ENCODE data around the gene DCAF4.

DNA sequence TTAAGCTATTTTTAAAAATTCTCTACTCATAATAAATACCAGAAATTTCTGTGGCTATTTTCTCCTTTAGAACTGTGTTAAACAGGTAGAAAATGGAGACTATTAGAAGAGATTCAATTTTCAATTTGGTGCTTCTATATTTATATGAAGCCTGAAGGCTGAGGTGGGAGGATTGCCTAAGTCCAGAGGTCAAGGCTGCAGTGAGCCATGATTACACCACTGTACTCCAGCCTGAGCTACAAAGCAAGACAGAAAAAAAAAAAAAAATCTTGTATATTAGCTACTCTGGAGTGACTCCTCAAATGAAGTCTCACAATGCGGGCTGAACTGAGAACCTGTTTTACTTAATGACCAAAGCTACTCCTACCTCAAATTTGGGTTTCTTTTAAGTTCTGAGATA, 22.5 kb upstream of the DCAF4 start:
- TF ChIP-seq, protein P1, sequence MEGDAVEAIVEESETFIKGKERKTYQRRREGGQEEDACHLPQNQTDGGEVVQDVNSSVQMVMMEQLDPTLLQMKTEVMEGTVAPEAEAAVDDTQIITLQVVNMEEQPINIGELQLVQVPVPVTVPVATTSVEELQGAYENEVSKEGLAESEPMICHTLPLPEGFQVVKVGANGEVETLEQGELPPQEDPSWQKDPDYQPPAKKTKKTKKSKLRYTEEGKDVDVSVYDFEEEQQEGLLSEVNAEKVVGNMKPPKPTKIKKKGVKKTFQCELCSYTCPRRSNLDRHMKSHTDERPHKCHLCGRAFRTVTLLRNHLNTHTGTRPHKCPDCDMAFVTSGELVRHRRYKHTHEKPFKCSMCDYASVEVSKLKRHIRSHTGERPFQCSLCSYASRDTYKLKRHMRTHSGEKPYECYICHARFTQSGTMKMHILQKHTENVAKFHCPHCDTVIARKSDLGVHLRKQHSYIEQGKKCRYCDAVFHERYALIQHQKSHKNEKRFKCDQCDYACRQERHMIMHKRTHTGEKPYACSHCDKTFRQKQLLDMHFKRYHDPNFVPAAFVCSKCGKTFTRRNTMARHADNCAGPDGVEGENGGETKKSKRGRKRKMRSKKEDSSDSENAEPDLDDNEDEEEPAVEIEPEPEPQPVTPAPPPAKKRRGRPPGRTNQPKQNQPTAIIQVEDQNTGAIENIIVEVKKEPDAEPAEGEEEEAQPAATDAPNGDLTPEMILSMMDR (IDR thresholded peaks at IDR 0.05), result no peak
- no peak for TF ChIP-seq POLR2AphosphoS5 (IDR thresholded peaks at IDR 0.05)
- TF ChIP-seq POLR2A (IDR thresholded peaks at IDR 0.05), result no peak
